Left forelimb (tissue), 1 donor: ENCODE data around the gene ZNF667.

Source experiments
- DNase-seq: peaks from one replicate; pipeline ENCODE4 v3.0.0-alpha.2; 2018; ENCODE audit warnings: low spot score

Gene ZNF667

GRCh38 chr19:56393119-56394012 lies 83.8 kb downstream of the ZNF667 start, which contains the start of gene ZNF582:
ZNF582 (minus strand) TSS chr19:56393534; CDS start chr19:56391752, 1,782 bp downstream.
- DNase-seq: peak; percentile 96
